Spleen (tissue), 11 donors: Measurements from ENCODE around the gene POLR3GL. TPM values are rescaled to one million over a fixed set of nuclear protein-coding genes. Genes with fewer than 3 reads are reported as not detected.
A peak's percentile ranks its signal among the peaks of the same experiment; 100 is the strongest.

ENCODE experiments used
- DNase-seq: peaks from one replicate; pipeline ENCODE4 v3.0.0-alpha.2; 2020
- H3K27ac ChIP-seq, 8 donors: fragments of 200-600 bp; sonication (generic) in 7 of 8; 1 replicate in 4 of 8; 2 replicates in 4 of 8; pipeline versions ENCODE4 v1.5.0 to v1.8.0; 2016 to 2021; ENCODE audit warnings: inconsistent platforms in 4 of 8, mild to moderate bottlenecking in 4 of 8, moderate library complexity in 1 of 8
- H3K27me3 ChIP-seq, 7 donors: fragments of 200-600 bp; sonication (generic) in 6 of 7; replicated peaks in 1 of 7; 1 replicate in 4 of 7; 2 replicates in 3 of 7; pipeline versions ENCODE4 v1.5.0 to v1.8.0; 2016 to 2021; ENCODE audit warnings: inconsistent platforms in 3 of 7, mild to moderate bottlenecking in 1 of 7
- H3K36me3 ChIP-seq, 6 donors: fragments of 200-600 bp; sonication (generic) in 5 of 6; 1 replicate in 4 of 6; 2 replicates in 2 of 6; pipeline versions ENCODE4 v1.5.0 to v1.8.0; 2016 to 2021; ENCODE audit warnings: inconsistent platforms in 2 of 6
- H3K4me1 ChIP-seq, 6 donors: fragments of 200-600 bp; sonication (generic) in 5 of 6; 1 replicate in 3 of 6; 2 replicates in 3 of 6; pipeline versions ENCODE4 v1.5.0 to v1.8.0; 2016 to 2021; ENCODE audit warnings: inconsistent platforms in 3 of 6
- H3K4me3 ChIP-seq, 8 donors: fragments of 200-600 bp; sonication (generic) in 7 of 8; 1 replicate in 4 of 8; 2 replicates in 4 of 8; pipeline versions ENCODE4 v1.5.0 to v1.8.0; 2016 to 2021; ENCODE audit warnings: inconsistent platforms in 4 of 8, mild to moderate bottlenecking in 4 of 8, moderate library complexity in 2 of 8
- H3K9me3 ChIP-seq, 8 donors: fragments of 200-600 bp; sonication (generic) in 7 of 8; 1 replicate in 4 of 8; 2 replicates in 4 of 8; pipeline versions ENCODE4 v1.5.0 to v1.8.0; 2016 to 2021; ENCODE audit warnings: inconsistent platforms in 4 of 8
- CTCF ChIP-seq, 11 experiments: fragments of 200-600 bp in 7 of 11; fragments of 450-650 bp in 4 of 11; sonication (generic) in 4 of 11; IDR thresholded peaks in 8 of 11; conservative IDR thresholded peaks in 3 of 11; 1 replicate in 7 of 11; 2 replicates in 4 of 11; pipeline versions ENCODE4 v1.4.0 to v1.8.0; 2016 to 2021; ENCODE audit warnings: antibody characterized with exemption in 11 of 11, inconsistent platforms in 4 of 11, mild to moderate bottlenecking in 1 of 11
- POLR2A ChIP-seq, 3 donors: fragments of 450-650 bp; IDR thresholded peaks; one replicate each; pipeline ENCODE4 v1.5.1; 2017; ENCODE audit warnings: antibody characterized with exemption in 3 of 3, mild to moderate bottlenecking in 1 of 3
- POLR2AphosphoS5 ChIP-seq, 3 donors: sonication (generic); formaldehyde crosslinking; IDR thresholded peaks; one replicate each; pipeline ENCODE4 v1.5.1; 2017; ENCODE audit warnings: antibody characterized with exemption in 3 of 3
- WGBS, 5 donors: extraction: QIAGEN DNeasy Blood & Tissue Kit in 3 of 5; methylation state at CpG; one replicate each; pipeline versions ENCODE4 v1.1.5 to v1.1.7; 2013 to 2018; 5-methylcytosine and 5-hydroxymethylcytosine counted together
- intact Hi-C: fragments of 100-400 bp; cut with DNase I; formaldehyde crosslinking; loops from one replicate; pipeline ENCODE4 v1.15.0; 2023; ENCODE audit warnings: low total_unique reads
- polyA plus RNA-seq, 3 donors: library from polyadenylated mRNA; stranded (reverse); fragments of 200-250 nt; gene quantifications; one replicate each; pipeline ENCODE4 v1.2.1, GENCODE V29; 2013
- total RNA-seq, 7 donors: library from RNA; depleted of rRNA in 3 of 7; stranded (reverse); fragments of >200 nt in 3 of 7; fragmentation: NEBNext Ultra II Directional in 4 of 7; extraction: Animal tissue kit (Norgen Biotek cat#: 25700) in 4 of 7; gene quantifications; one replicate each; pipeline versions ENCODE4 v1.1.0 to v1.2.1, GENCODE V29; 2016 to 2021
- donor health status: healthy with polysubstance abuse.
- donor health status: DM: no; HTN: no; CAD: no; lungs with moderate emphysema.
- donor health status: DM: no; HTN: no; CAD: no.
- donor health status: Bipolar disorder and iron deficiency.
- donor health status: healthy.
- donor health status: DM: no; HTN: no; CAD: no.
- donor health status: DM: yes; HTN: yes; CAD: no.

POLR3GL gene
- total and polyA plus RNA-seq, 10 donors: 22.1 to 69.2 (median 32.9) TPM

GRCh38 chr1:145979746-145980456 lies 15.4 kb downstream of the POLR3GL start:
- DNase-seq: no peak
- H3K27me3 ChIP-seq: no peaks in the 10 kb centered on the region
- H3K4me1 ChIP-seq: peaks cover 68 to 82% (median 80%) of the 10 kb centered on the region in 6 donors
- peak overlapping the region; percentile 94 to 100 (median 99) for H3K27ac ChIP-seq
- WGBS, 5 donors: 16 to 24% (median 21%) methylated on average over 7 of the region's 7 CpGs
- TF ChIP-seq POLR2A (IDR thresholded peaks at IDR 0.05): no peak
- no peak for TF ChIP-seq CTCF (IDR thresholded peaks at IDR 0.05 in 8 of 11, conservative IDR thresholded peaks at IDR 0.05 in 3 of 11)
- TF ChIP-seq POLR2AphosphoS5 (IDR thresholded peaks at IDR 0.05): peak in 2 of 3 donors; percentile 1 to 65
- intact Hi-C loops: loop anchor here (5.0 kb wide), 1 partner anchor 32 kb away; no protein-coding TSS in a partner anchor
- H3K36me3 ChIP-seq: peaks cover 0 to 11% (median 0%) of the 10 kb centered on the region in 6 donors
- H3K9me3 ChIP-seq: no peaks in the 10 kb centered on the region
- peak overlapping the region in 5 of 8 donors; percentile 2 to 61 (median 10) for H3K4me3 ChIP-seq

- Histone ChIP-seq H3K27ac (peak overlapping the region; percentile 94 to 100 (median 99)), H3K9me3 (no peaks in the 10 kb centered on the region), H3K4me3 (peak overlapping the region in 4 of 8 donors; percentile 3 to 61 (median 12)), H3K36me3 (peaks cover 0 to 5% (median 0%) of the 10 kb centered on the region in 6 donors), H3K4me1 (peaks cover 74 to 88% (median 87%) of the 10 kb centered on the region in 6 donors), H3K27me3 (no peaks in the 10 kb centered on the region)
- intact Hi-C loops: no loop called here
- no peak for DNase-seq
- TF ChIP-seq POLR2AphosphoS5 (IDR thresholded peaks at IDR 0.05) (no peak), CTCF (IDR thresholded peaks at IDR 0.05 in 8 of 11, conservative IDR thresholded peaks at IDR 0.05 in 3 of 11) (no peak), POLR2A (IDR thresholded peaks at IDR 0.05) (no peak)
- 64 to 80% (median 75%) methylated on average over 1 of the region's 1 CpG for WGBS, 5 donors
Measured at GRCh38 chr1:145980457-145980994, 16.0 kb downstream of the POLR3GL start.

GRCh38 chr1:145982010-145982723 lies 17.7 kb downstream of the POLR3GL start:
- Histone ChIP-seq H3K4me3 (no peak overlapping the region), H3K36me3 (no peaks in the 10 kb centered on the region), H3K9me3 (no peaks in the 10 kb centered on the region), H3K27me3 (no peaks in the 10 kb centered on the region), H3K27ac (peak overlapping the region; percentile 94 to 100 (median 99)), H3K4me1 (peaks cover 78 to 100% (median 98%) of the 10 kb centered on the region in 6 donors)
- intact Hi-C loops: no loop called here
- no peak for TF ChIP-seq POLR2A (IDR thresholded peaks at IDR 0.05)
- peak in 1 of 3 donors; percentile 11 for TF ChIP-seq POLR2AphosphoS5 (IDR thresholded peaks at IDR 0.05)
- no peak for DNase-seq
- 67 to 78% (median 72%) methylated on average over 6 of the region's 6 CpGs for WGBS, 5 donors

GRCh38 chr1:145983206-145983675 lies 18.8 kb downstream of the POLR3GL start:
- WGBS, 5 donors: 76 to 96% (median 95%) methylated on average over 1 of the region's 1 CpG
- intact Hi-C loops: no loop called here

More at GRCh38 chr1:145983206-145983675, 18.8 kb downstream of the POLR3GL start:
- no peaks in the 10 kb centered on the region for H3K27me3 ChIP-seq
- no peaks in the 10 kb centered on the region for H3K36me3 ChIP-seq
- H3K4me3 ChIP-seq: no peak overlapping the region
- TF ChIP-seq CTCF (IDR thresholded peaks at IDR 0.05 in 8 of 11, conservative IDR thresholded peaks at IDR 0.05 in 3 of 11): no peak
- DNase-seq: no peak
- H3K9me3 ChIP-seq: no peaks in the 10 kb centered on the region
- peaks cover 67 to 100% (median 97%) of the 10 kb centered on the region in 6 donors for H3K4me1 ChIP-seq
- H3K27ac ChIP-seq: peak overlapping the region; percentile 59 to 100 (median 98)
